GM23248 (cell line): ENCODE results near the gene VTI1A. TPM values are rescaled to one million over a fixed set of nuclear protein-coding genes. Genes with fewer than 3 reads are reported as not detected.

Experiments used
- DNase-seq: peaks from one replicate; pipeline ENCODE4 v3.0.0-alpha.2; 2015
- H2AFZ ChIP-seq: fragments of 200-600 bp; sonication (generic); 2 replicates; pipeline ENCODE4 v1.6.1; 2016; ENCODE audit warnings: antibody characterized with exemption
- H3F3A ChIP-seq: fragments of 200-600 bp; sonication (generic); 2 replicates; pipeline ENCODE4 v1.6.1; 2016; ENCODE audit warnings: mild to moderate bottlenecking, antibody characterized with exemption, mixed run types; ENCODE audit not compliant: insufficient read depth
- H3K27ac ChIP-seq: fragments of 200-600 bp; sonication (generic); 2 replicates; pipeline ENCODE4 v1.5.1; 2016; ENCODE audit warnings: mild to moderate bottlenecking
- H3K27me3 ChIP-seq: fragments of 200-600 bp; sonication (generic); replicated peaks from 2 replicates; pipeline ENCODE4 v1.6.1; 2016; ENCODE audit warnings: mild to moderate bottlenecking; ENCODE audit not compliant: insufficient read depth
- H3K36me3 ChIP-seq: fragments of 200-600 bp; sonication (generic); 2 replicates; pipeline ENCODE4 v1.6.1; 2016; ENCODE audit warnings: low read depth, mild to moderate bottlenecking
- H3K4me1 ChIP-seq: fragments of 200-600 bp; sonication (generic); 2 replicates; pipeline ENCODE4 v1.6.1; 2016; ENCODE audit warnings: mild to moderate bottlenecking; ENCODE audit not compliant: insufficient read depth
- H3K4me2 ChIP-seq: fragments of 200-600 bp; sonication (generic); one replicate; pipeline ENCODE4 v1.6.1; 2016; ENCODE audit warnings: mild to moderate bottlenecking; ENCODE audit not compliant: unreplicated experiment
- H3K4me3 ChIP-seq: fragments of 200-600 bp; sonication (generic); 2 replicates; pipeline ENCODE4 v1.5.1; 2016; ENCODE audit warnings: mild to moderate bottlenecking
- H3K79me2 ChIP-seq: fragments of 200-600 bp; sonication (generic); 2 replicates; pipeline ENCODE4 v1.6.1; 2016; ENCODE audit warnings: mild to moderate bottlenecking; ENCODE audit not compliant: insufficient read depth
- H3K9ac ChIP-seq: fragments of 200-600 bp; sonication (generic); 2 replicates; pipeline ENCODE4 v1.6.1; 2016; ENCODE audit warnings: mild to moderate bottlenecking
- H3K9me2 ChIP-seq: fragments of 200-600 bp; sonication (generic); 2 replicates; pipeline ENCODE4 v1.6.1; 2016; ENCODE audit warnings: mixed run types, mild to moderate bottlenecking, moderate library complexity; ENCODE audit not compliant: insufficient read depth
- H3K9me3 ChIP-seq: fragments of 200-600 bp; sonication (generic); one replicate; pipeline ENCODE4 v1.6.1; 2017; ENCODE audit warnings: low read depth
- H4K20me1 ChIP-seq: fragments of 200-600 bp; sonication (generic); 2 replicates; pipeline ENCODE4 v1.6.0; 2016; ENCODE audit not compliant: insufficient read depth
- EZH2 ChIP-seq: fragments of 200-600 bp; sonication (generic); IDR thresholded peaks from 2 replicates; pipeline ENCODE4 v1.6.1; 2018; ENCODE audit warnings: antibody characterized with exemption, mild to moderate bottlenecking; ENCODE audit not compliant: insufficient read depth, poor library complexity, severe bottlenecking
- EZH2phosphoT487 ChIP-seq: fragments of 200-600 bp; sonication (generic); IDR thresholded peaks from 2 replicates; pipeline ENCODE4 v1.6.1; 2018; ENCODE audit warnings: antibody characterized with exemption, moderate library complexity, mild to moderate bottlenecking, low read depth; ENCODE audit not compliant: insufficient read depth
- WGBS, 2 experiments: methylation state at CpG; one replicate each; pipeline ENCODE4 v1.1.6; 2015 to 2017; ENCODE audit warnings: low lambda C conversion rate in 2 of 2, low coverage in 1 of 2; ENCODE audit errors: missing lambda C conversion rate in 2 of 2; 5-methylcytosine and 5-hydroxymethylcytosine counted together
- in situ Hi-C: fragments of 300-500 bp; cut with MboI; formaldehyde crosslinking; loops from 2 replicates; pipeline ENCODE4 v1.15.0; 2020
- polyA plus RNA-seq: library from polyadenylated mRNA; unstranded; fragments of >200 nt; fragmentation: Nextera tagmentation; extraction: Ambion mirVana; gene quantifications from 2 replicates; pipeline ENCODE4 v1.2.1, GENCODE V29; 2016
- total RNA-seq: library from RNA; depleted of rRNA; stranded (reverse); fragments of >200 nt; shearing (Covaris generic); gene quantifications from 2 replicates; pipeline ENCODE4 v1.2.3, GENCODE V29; 2014

The VTI1A gene
- total and polyA plus RNA-seq, 2 experiments from 2014 or later, result 21.6 to 26.4 TPM

DNA sequence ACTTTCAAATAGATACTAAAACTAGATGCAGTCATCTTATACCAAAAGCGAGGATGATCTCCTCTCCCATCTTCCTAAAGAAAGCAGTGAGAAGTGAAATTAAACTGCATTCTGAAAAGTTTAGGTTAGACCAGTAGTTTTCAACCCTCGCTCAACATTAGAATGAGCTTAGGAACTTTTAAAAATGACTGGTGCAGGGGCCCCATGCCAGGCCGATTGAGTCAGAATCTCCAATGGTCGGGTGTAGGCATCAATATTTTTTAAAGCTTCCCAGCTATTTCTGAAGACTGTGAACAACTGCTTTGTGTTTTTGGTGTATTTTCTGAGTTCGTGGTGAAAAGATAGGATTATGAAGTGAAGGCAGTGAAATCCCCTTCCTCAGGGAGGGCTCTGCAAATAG, 146.0 kb downstream of the VTI1A start:
- no peaks in the 10 kb centered on the region for H3K9me2 ChIP-seq

DNA sequence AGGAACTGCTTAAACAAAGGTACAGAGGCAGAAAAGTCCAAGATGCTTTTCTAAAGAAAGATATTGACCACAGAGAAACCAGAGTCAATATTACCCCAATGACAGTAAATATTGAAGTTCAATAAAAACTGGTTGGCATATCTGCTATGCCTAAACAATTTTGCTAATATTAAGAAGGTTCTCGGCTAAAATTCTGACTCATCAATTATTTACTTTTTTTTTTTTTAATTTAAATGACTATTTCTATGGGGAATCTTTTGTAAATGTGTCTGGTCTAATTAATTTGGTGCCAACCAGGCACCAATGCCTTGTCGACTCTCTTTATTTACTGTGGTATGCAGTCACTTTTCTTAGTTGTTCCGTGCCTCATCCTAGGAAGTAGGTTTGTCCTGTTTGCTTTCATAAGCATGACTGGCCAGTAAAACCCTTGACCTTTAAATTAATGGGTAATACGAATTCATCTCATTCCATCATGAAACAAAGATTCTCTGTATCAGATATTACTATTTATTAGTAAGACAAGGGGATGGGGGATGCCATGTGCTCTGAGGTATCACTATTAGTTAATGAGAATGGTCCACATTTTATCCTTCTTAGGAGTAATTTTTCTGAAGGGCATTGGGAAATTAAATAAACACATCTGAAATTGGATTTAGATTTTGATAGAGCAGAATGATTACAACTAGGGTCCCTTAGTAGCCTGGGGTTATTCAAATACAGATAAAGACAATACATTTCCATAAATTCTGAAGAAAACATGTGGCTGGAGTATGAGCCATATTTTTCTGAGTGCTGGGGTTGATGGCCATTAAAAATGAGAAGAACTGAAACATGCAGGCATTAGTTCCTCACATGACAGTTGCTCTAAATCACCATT, 154.4 kb downstream of the VTI1A start:
- Histone ChIP-seq H2AFZ (no peak overlapping the region), H3K4me2 (no peak overlapping the region), H3K9me3 (no peaks in the 10 kb centered on the region), H3K4me1 (no peaks in the 10 kb centered on the region), H3K79me2 (no peaks in the 10 kb centered on the region), H3K27me3 (no peaks in the 10 kb centered on the region), H3K36me3 (no peaks in the 10 kb centered on the region), H3K9me2 (no peaks in the 10 kb centered on the region), H4K20me1 (no peaks in the 10 kb centered on the region), H3K4me3 (no peak overlapping the region), H3K9ac (no peak overlapping the region), H3K27ac (no peak overlapping the region), H3F3A (no peaks in the 10 kb centered on the region)
- TF ChIP-seq EZH2 (no peak), EZH2phosphoT487 (no peak)
- in situ Hi-C loops, result no loop called here
- 85 to 87% methylated on average over 4 of the region's 4 CpGs for WGBS, 2 experiments
- no peak for DNase-seq

More for the DNA sequence above, 146.0 kb downstream of the VTI1A start:
- no peaks in the 10 kb centered on the region for H3K36me3 ChIP-seq
- peak; percentile 73 for DNase-seq
- H3K4me3 ChIP-seq, result no peak overlapping the region
- peaks cover 20% of the 10 kb centered on the region for H3K4me1 ChIP-seq
- H3K79me2 ChIP-seq, result no peaks in the 10 kb centered on the region
- no peaks in the 10 kb centered on the region for H4K20me1 ChIP-seq
- H3K9ac ChIP-seq, result no peak overlapping the region
- in situ Hi-C loops, result no loop called here
- H3F3A ChIP-seq, result peaks cover 9% of the 10 kb centered on the region
- 27 to 30% methylated on average over 5 of the region's 5 CpGs for WGBS, 2 experiments
- TF ChIP-seq EZH2, result no peak
- TF ChIP-seq EZH2phosphoT487, result no peak
- no peaks in the 10 kb centered on the region for H3K9me3 ChIP-seq
- 0 out of 2 replicates have a peak overlapping the region, but pooled peaks have one; percentile 7 for H2AFZ ChIP-seq
- H3K27me3 ChIP-seq, result no peaks in the 10 kb centered on the region
- no peak overlapping the region for H3K27ac ChIP-seq
- peak overlapping the region; percentile 23 for H3K4me2 ChIP-seq

GRCh38 chr10:112603062-112603461, 156.0 kb downstream of the VTI1A start:
- no peak overlapping the region for H3K27ac ChIP-seq
- H3F3A ChIP-seq, result no peaks in the 10 kb centered on the region
- no peak overlapping the region for H3K4me2 ChIP-seq
- no peak for DNase-seq
- no peaks in the 10 kb centered on the region for H3K9me3 ChIP-seq
- H3K9me2 ChIP-seq, result no peaks in the 10 kb centered on the region
- H4K20me1 ChIP-seq, result no peaks in the 10 kb centered on the region
- no peak for TF ChIP-seq EZH2
- no peak for TF ChIP-seq EZH2phosphoT487
- in situ Hi-C loops, result no loop called here
- no peak overlapping the region for H3K4me3 ChIP-seq
- 97 to 100% methylated on average over 2 of the region's 2 CpGs for WGBS, 2 experiments
- no peak overlapping the region for H3K9ac ChIP-seq
- H3K27me3 ChIP-seq, result no peaks in the 10 kb centered on the region
- H3K4me1 ChIP-seq, result no peaks in the 10 kb centered on the region
- no peaks in the 10 kb centered on the region for H3K79me2 ChIP-seq
- H2AFZ ChIP-seq, result no peak overlapping the region
- H3K36me3 ChIP-seq, result no peaks in the 10 kb centered on the region

DNA sequence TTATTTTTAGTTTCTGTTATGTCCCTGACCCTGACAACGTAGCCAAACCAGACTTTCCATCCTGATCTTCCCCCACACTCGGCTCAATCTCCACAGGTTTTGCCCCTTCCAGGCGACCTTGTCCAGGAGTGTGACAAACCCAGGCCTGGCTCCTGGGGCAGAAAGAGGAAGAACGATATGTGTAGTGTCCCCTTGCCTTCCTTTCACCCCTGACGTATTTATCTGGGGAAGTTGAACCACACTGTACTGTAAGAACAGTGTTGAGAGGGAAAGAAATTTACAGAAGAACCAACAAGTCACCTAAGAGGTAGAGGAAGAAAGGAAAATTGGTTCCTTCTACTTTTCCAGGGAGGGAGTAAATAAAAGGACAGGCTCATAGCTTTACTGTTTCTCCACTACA, 158.0 kb downstream of the VTI1A start:
- Histone ChIP-seq H3F3A (no peaks in the 10 kb centered on the region), H3K4me2 (no peak overlapping the region), H3K36me3 (no peaks in the 10 kb centered on the region), H3K27ac (no peak overlapping the region), H3K9me3 (no peaks in the 10 kb centered on the region), H3K27me3 (no peaks in the 10 kb centered on the region), H3K79me2 (no peaks in the 10 kb centered on the region), H4K20me1 (no peaks in the 10 kb centered on the region), H3K4me1 (no peaks in the 10 kb centered on the region), H2AFZ (no peak overlapping the region), H3K4me3 (no peak overlapping the region), H3K9ac (no peak overlapping the region), H3K9me2 (no peaks in the 10 kb centered on the region)
- WGBS, 2 experiments, result 88 to 94% methylated on average over 5 of the region's 5 CpGs
- no peak for DNase-seq
- in situ Hi-C loops, result no loop called here
- TF ChIP-seq EZH2 (no peak), EZH2phosphoT487 (no peak)
